Keratinocyte (primary cell): ENCODE measurements around the gene SMIM35.

Experiments
- CTCF ChIP-seq, 3 experiments: IDR thresholded peaks in 1 of 3; conservative IDR thresholded peaks in 1 of 3; optimal IDR thresholded peaks in 1 of 3; 2 replicates in 2 of 3; 3 replicates in 1 of 3; pipeline versions ENCODE3 to v1.5.1; 2011; ENCODE audit warnings: low read length in 3 of 3, mild to moderate bottlenecking in 3 of 3, moderate library complexity in 2 of 3, control low read depth in 1 of 3, inconsistent platforms in 1 of 3; ENCODE audit not compliant: insufficient read depth in 2 of 3; ENCODE audit errors: extremely low read depth in 1 of 3
- EZH2 ChIP-seq: IDR thresholded peaks from one replicate; pipeline ENCODE4 v1.6.1; 2012; ENCODE audit warnings: inconsistent platforms, mild to moderate bottlenecking, low read length, moderate library complexity

GRCh38 chr11:118042796-118043195 is 44.0 kb downstream of the SMIM35 start:
- TF ChIP-seq CTCF (optimal IDR thresholded peaks at IDR 0.05 in 1 of 3, IDR thresholded peaks at IDR 0.05 in 1 of 3, conservative IDR thresholded peaks at IDR 0.05 in 1 of 3; ENCODE audit: extremely low read depth in 1 of 3, insufficient read depth in 2 of 3, low read length in 3 of 3), result no peak
- no peak for TF ChIP-seq EZH2
